ENCODE results near the gene TMEM143. TPM values are rescaled to one million over a fixed set of nuclear protein-coding genes. Genes with fewer than 3 reads are reported as not detected.
A peak's percentile ranks its signal among the peaks of the same experiment; 100 is the strongest.

Gene TMEM143
- total and polyA plus RNA-seq, 2 of the 8 experiments (the other 6 are each of a cell fraction or from before 2014, with no cell fraction given), result 14.2 to 19.1 TPM

- peak overlapping the region; percentile 80 for H3K27ac ChIP-seq (ENCODE audit: low read depth, low read length)
- H3K56ac ChIP-seq (replicated peaks; ENCODE audit: insufficient read length, low read depth, low read length), result peak overlapping the region; percentile 88
- H3K4me3 ChIP-seq (ENCODE audit: extremely low read depth in 1 of 4, insufficient read depth in 2 of 4, low read depth in 3 of 4, low read length in 4 of 4), result peak overlapping the region; percentile 44 to 90 (median 72)
- H3K4ac ChIP-seq (replicated peaks; ENCODE audit: insufficient read length, low read depth, low read length), result peak overlapping the region; percentile 58
- CTCF ChIA-PET (ENCODE audit: partially characterized antibody), result interaction anchor here (0.9 to 2.6 kb wide), 10 partner anchors 9 to 106 kb away, joined by 3 to 12 read pairs (median 4); partner anchors contain the start of gene KDELR1
- peak overlapping the region; percentile 77 to 97 for H3K4me2 ChIP-seq (ENCODE audit: insufficient read depth in 1 of 2, low read depth in 2 of 2, low read length in 2 of 2)
- H2BK5ac ChIP-seq (ENCODE audit: low read depth, low read length), result peak overlapping the region; percentile 92
- POLR2A ChIA-PET (ENCODE audit: partially characterized antibody), result interaction anchor here (0.8 to 3.1 kb wide), 15 partner anchors 9 to 116 kb away, joined by 3 to 27 read pairs (median 5); partner anchors contain the start of genes GRIN2D, GRWD1 and KDELR1
- H3K27me3 ChIP-seq (replicated peaks in 1 of 4; ENCODE audit: control insufficient read depth in 3 of 4, extremely low read depth in 1 of 4, insufficient read depth in 3 of 4, low read length in 3 of 4), result peaks cover 0 to 10% (median 2%) of the 10 kb centered on the region in 4 experiments; a peak in 2 of 7 replicates
- peak overlapping the region; percentile 71 for H4K5ac ChIP-seq (ENCODE audit: insufficient read length, low read depth, low read length)
- H3K23me2 ChIP-seq (ENCODE audit: low read depth, low read length), result peaks cover 7% of the 10 kb centered on the region
- FAIRE-seq, result no peak
- H2BK12ac ChIP-seq (ENCODE audit: low read depth, low read length), result peak overlapping the region; percentile 87
- peaks cover 0 to 5% (median 4%) of the 10 kb centered on the region in 4 experiments; a peak in 4 of 7 replicates for H3K4me1 ChIP-seq (replicated peaks in 1 of 4; ENCODE audit: control insufficient read depth in 3 of 4, insufficient read depth in 4 of 4, low read length in 3 of 4)
- H4K91ac ChIP-seq (replicated peaks; ENCODE audit: insufficient read length, low read length), result peak overlapping the region; percentile 77
- H4K20me1 ChIP-seq (replicated peaks in 1 of 2; ENCODE audit: control insufficient read depth in 1 of 2, insufficient read depth in 2 of 2, low read length in 2 of 2), result no peaks in the 10 kb centered on the region
- peak overlapping the region; percentile 84; the same call in 1 of the 2 replicates for H2AK5ac ChIP-seq (ENCODE audit: low read depth, low read length)
- H3K79me1 ChIP-seq (ENCODE audit: low read depth, low read length), result no peaks in the 10 kb centered on the region
- peak overlapping the region; percentile 71 to 91 (median 82) for H3K9ac ChIP-seq (replicated peaks in 1 of 4; ENCODE audit: extremely low read depth in 1 of 4, low read depth in 3 of 4, low read length in 3 of 4)
- H2BK120ac ChIP-seq (replicated peaks; ENCODE audit: low read depth, low read length), result peak overlapping the region; percentile 18
- H3K79me2 ChIP-seq (ENCODE audit: control insufficient read depth in 1 of 2, insufficient read depth in 2 of 2, low read length in 2 of 2), result no peaks in the 10 kb centered on the region
- H3K18ac ChIP-seq (ENCODE audit: extremely low read depth, low read length), result peak overlapping the region; percentile 96
- H3K36me3 ChIP-seq (ENCODE audit: control insufficient read depth in 2 of 4, insufficient read depth in 4 of 4, low read length in 3 of 4), result no peaks in the 10 kb centered on the region
- peak overlapping the region; percentile 91 for H4K8ac ChIP-seq (ENCODE audit: extremely low read depth, insufficient read depth, low read length)
- TF ChIP-seq POLR2A (IDR thresholded peaks at IDR 0.05; ENCODE audit: control extremely low read depth in 1 of 2, low read depth in 2 of 2, low read length in 2 of 2) (peak in 1 of 2 experiments; percentile 70; a peak in 1 of 3 replicates), FOSL1 (IDR thresholded peaks at IDR 0.05; ENCODE audit: insufficient read depth, low read depth, low read length) (no peak), PHF8 (conservative IDR thresholded peaks at IDR 0.05; ENCODE audit: low read depth, low read length) (peak; percentile 29; the same call in 1 of the 2 replicates), EZH2 (IDR thresholded peaks at IDR 0.05; ENCODE audit: low read depth, low read length, severe bottlenecking) (no peak), KDM1A (IDR thresholded peaks at IDR 0.05; ENCODE audit: borderline replicate concordance, low read length) (no peak), RNF2 (IDR thresholded peaks at IDR 0.05; ENCODE audit: borderline replicate concordance, low read depth, low read length, missing control alignments, poor library complexity, severe bottlenecking) (no peak), TAF7 (optimal IDR thresholded peaks at IDR 0.05; ENCODE audit: borderline replicate concordance, low read depth, low read length) (peak; percentile 40), SAP30 (IDR thresholded peaks at IDR 0.05; ENCODE audit: insufficient read depth, insufficient replicate concordance, low read length) (peak; percentile 63)
- no peak overlapping the region for H2AFZ ChIP-seq (ENCODE audit: low read length)
- H2BK20ac ChIP-seq (ENCODE audit: low read length), result no peak overlapping the region
- no peaks in the 10 kb centered on the region for H3K9me3 ChIP-seq (ENCODE audit: insufficient read depth in 2 of 2, low read depth in 1 of 2, low read length in 1 of 2)
- H3K14ac ChIP-seq (ENCODE audit: insufficient read length), result no peak overlapping the region
- H2BK15ac ChIP-seq (ENCODE audit: low read length), result no peak overlapping the region
- H3K23ac ChIP-seq (ENCODE audit: insufficient read length), result no peak overlapping the region
- WGBS, 2 experiments (ENCODE audit: extremely low coverage in 1 of 2, insufficient coverage in 1 of 2, insufficient read length in 1 of 2, insufficient replicate concordance in 2 of 2, low coverage in 1 of 2, low lambda C conversion rate in 2 of 2, missing lambda C conversion rate in 1 of 2), result 6% methylated on average over 7 of the region's 10 CpGs; no CpG with 5 or more reads in 1 of the 2 experiments
- no peak for DNase-seq (ENCODE audit: low read depth in 1 of 2, low spot score in 2 of 2)
These were observed 285 bp downstream of the TMEM143 start for GRCh38 chr19:48363500-48363809.
